NT2/D1 (cell line): Measurements from ENCODE around the gene TMED8.
"Not testable (repeated sequence)": the region's sequence is repeated elsewhere in the genome, so short reads cannot be mapped to it uniquely, and the experiment has no call there.

Experiments used
- DNase-seq: peaks from one replicate; pipeline ENCODE4 v3.0.0-alpha.2; 2011; ENCODE audit warnings: low read depth, low spot score
- H3K27me3 ChIP-seq: 2 replicates; pipeline ENCODE4 v1.6.0; 2011; ENCODE audit warnings: mild to moderate bottlenecking; ENCODE audit not compliant: insufficient read length, insufficient read depth
- H3K36me3 ChIP-seq: 2 replicates; pipeline ENCODE4 v1.6.1; 2011; ENCODE audit warnings: mild to moderate bottlenecking, low read length, mixed read lengths; ENCODE audit not compliant: insufficient read depth, insufficient read length
- H3K4me1 ChIP-seq: 2 replicates; pipeline ENCODE4 v1.5.1; 2011; ENCODE audit not compliant: insufficient read depth, insufficient read length
- H3K4me3 ChIP-seq: 2 replicates; pipeline ENCODE4 v1.5.1; 2011; ENCODE audit warnings: low read depth; ENCODE audit not compliant: insufficient read length
- H3K9ac ChIP-seq: 2 replicates; pipeline ENCODE4 v1.6.0; 2011; ENCODE audit warnings: low read depth; ENCODE audit not compliant: insufficient read length
- H3K9me3 ChIP-seq: 2 replicates; pipeline ENCODE4 v1.5.1; 2011; ENCODE audit warnings: mild to moderate bottlenecking, low read length; ENCODE audit not compliant: insufficient read depth
- SUZ12 ChIP-seq: IDR thresholded peaks from 2 replicates; pipeline ENCODE4 v1.6.1; 2011; ENCODE audit not compliant: insufficient read length, insufficient read depth; ENCODE audit errors: extremely low read depth
- YY1 ChIP-seq: IDR thresholded peaks from 2 replicates; pipeline ENCODE4 v1.6.1; 2011; ENCODE audit not compliant: insufficient read length, insufficient read depth
- ZNF274 ChIP-seq: IDR thresholded peaks from 2 replicates; pipeline ENCODE4 v1.6.1; 2011; ENCODE audit warnings: mild to moderate bottlenecking, low read depth, low read length

TMED8 gene, protein sequence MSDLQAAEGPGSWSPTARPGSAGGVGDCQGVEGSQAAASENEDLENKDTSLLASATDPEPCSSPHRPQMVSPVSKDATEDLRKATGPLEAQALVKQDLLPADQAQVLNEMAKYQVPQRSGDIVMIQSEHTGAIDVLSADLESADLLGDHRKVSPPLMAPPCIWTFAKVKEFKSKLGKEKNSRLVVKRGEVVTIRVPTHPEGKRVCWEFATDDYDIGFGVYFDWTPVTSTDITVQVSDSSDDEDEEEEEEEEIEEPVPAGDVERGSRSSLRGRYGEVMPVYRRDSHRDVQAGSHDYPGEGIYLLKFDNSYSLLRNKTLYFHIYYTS

GRCh38 chr14:77376771-77377501 is at the start of gene TMED8, which contains the start of gene SAMD15:
TMED8 (minus strand) TSS chr14:77377094; CDS start chr14:77377053, 41 bp downstream.
SAMD15 (plus strand) TSS chr14:77377379; CDS start chr14:77377419, 40 bp downstream.
- peaks cover 12% of the 10 kb centered on the region; the same call in 1 of the 2 replicates for H3K9me3 ChIP-seq
- peak; percentile 58 for DNase-seq

GRCh38 chr14:77426396-77426795 is 49.5 kb upstream of the TMED8 start:
- Histone ChIP-seq H3K9me3 (no peaks in the 10 kb centered on the region), H3K27me3 (no peaks in the 10 kb centered on the region), H3K4me1 (no peaks in the 10 kb centered on the region), H3K36me3 (peaks cover 70% of the 10 kb centered on the region), H3K9ac (no peak overlapping the region), H3K4me3 (no peak overlapping the region)
- DNase-seq = no peak
- TF ChIP-seq ZNF274 (no peak), YY1 (no peak), SUZ12 (no peak)

More at GRCh38 chr14:77376771-77377501, at the start of gene TMED8, which contains the start of gene SAMD15:
- Histone ChIP-seq H3K36me3 (no peaks in the 10 kb centered on the region), H3K4me3 (peak within 1 kb of the TSS; percentile 72), H3K27me3 (no peaks in the 10 kb centered on the region), H3K9ac (peak within 1 kb of the TSS; percentile 88), H3K4me1 (no peaks in the 10 kb centered on the region)
- TF ChIP-seq YY1 (no peak), SUZ12 (no peak), ZNF274 (no peak)

- peaks cover 8% of the 10 kb centered on the region for H3K9me3 ChIP-seq
- TF ChIP-seq ZNF274 = no peak
- no peak for TF ChIP-seq YY1
- no peak for TF ChIP-seq SUZ12
- H3K27me3 ChIP-seq = no peaks in the 10 kb centered on the region
- no peaks in the 10 kb centered on the region for H3K4me1 ChIP-seq
- DNase-seq = no peak
- H3K9ac ChIP-seq = no peak overlapping the region
- H3K36me3 ChIP-seq = peaks cover 68% of the 10 kb centered on the region
- no peak overlapping the region for H3K4me3 ChIP-seq
Measured at GRCh38 chr14:77424862-77425261, 48.0 kb upstream of the TMED8 start.

GRCh38 chr14:77423423-77423822 is 46.5 kb upstream of the TMED8 start, which contains the start of gene NOXRED1:
NOXRED1 (minus strand) TSS chr14:77423523; CDS start chr14:77422889, 634 bp downstream.
- TF ChIP-seq SUZ12 (no peak), ZNF274 (no peak), YY1 (no peak)
- no peak for DNase-seq
- Histone ChIP-seq H3K4me3 (no peak within 1 kb of the TSS), H3K36me3 (peaks cover 54% of the 10 kb centered on the region), H3K27me3 (no peaks in the 10 kb centered on the region), H3K9ac (no peak within 1 kb of the TSS), H3K4me1 (no peaks in the 10 kb centered on the region), H3K9me3 (peaks cover 20% of the 10 kb centered on the region)

GRCh38 chr14:77421201-77421600 is 44.3 kb upstream of the TMED8 start:
- no peaks in the 10 kb centered on the region for H3K4me1 ChIP-seq
- H3K27me3 ChIP-seq = no peaks in the 10 kb centered on the region
- H3K9ac ChIP-seq = no peak overlapping the region
- TF ChIP-seq YY1 (no peak), ZNF274 (no peak), SUZ12 (no peak)
- DNase-seq = no peak
- peaks cover 21% of the 10 kb centered on the region for H3K9me3 ChIP-seq
- H3K4me3 ChIP-seq = no peak overlapping the region
- H3K36me3 ChIP-seq = peaks cover 33% of the 10 kb centered on the region

- H3K27me3 ChIP-seq = no peaks in the 10 kb centered on the region
- no peak for DNase-seq
- no peak overlapping the region for H3K4me3 ChIP-seq
- no peaks in the 10 kb centered on the region for H3K36me3 ChIP-seq
- no peaks in the 10 kb centered on the region for H3K4me1 ChIP-seq
- TF ChIP-seq ZNF274 (no peak), YY1 (no peak), SUZ12 (no peak)
- H3K9me3 ChIP-seq = peaks cover 21% of the 10 kb centered on the region
- no peak overlapping the region for H3K9ac ChIP-seq
Measured at GRCh38 chr14:77416836-77417235, 39.9 kb upstream of the TMED8 start.

DNA sequence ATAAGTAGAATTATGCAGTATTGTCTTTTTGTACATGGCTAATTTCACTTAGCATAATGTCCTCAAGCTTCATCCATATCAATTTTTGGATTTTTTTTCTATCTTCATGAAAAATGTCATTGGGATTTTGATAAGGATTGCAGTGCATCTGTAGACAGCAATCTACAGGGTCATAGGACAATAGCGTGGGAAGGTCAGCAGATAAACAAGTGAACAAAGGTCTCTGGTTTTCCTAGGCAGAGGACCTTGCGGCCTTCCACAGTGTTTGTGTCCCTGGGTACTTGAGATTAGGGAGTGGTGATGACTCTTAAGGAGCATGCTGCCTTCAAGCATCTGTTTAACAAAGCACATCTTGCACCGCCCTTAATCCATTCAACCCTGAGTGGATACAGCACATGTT is 39.2 kb upstream of the TMED8 start:
- H3K4me3 ChIP-seq, H3K4me1 ChIP-seq, DNase-seq, H3K27me3 ChIP-seq, H3K9ac ChIP-seq, H3K36me3 ChIP-seq: not testable (repeated sequence)
- peaks cover 21% of the 10 kb centered on the region for H3K9me3 ChIP-seq

DNA sequence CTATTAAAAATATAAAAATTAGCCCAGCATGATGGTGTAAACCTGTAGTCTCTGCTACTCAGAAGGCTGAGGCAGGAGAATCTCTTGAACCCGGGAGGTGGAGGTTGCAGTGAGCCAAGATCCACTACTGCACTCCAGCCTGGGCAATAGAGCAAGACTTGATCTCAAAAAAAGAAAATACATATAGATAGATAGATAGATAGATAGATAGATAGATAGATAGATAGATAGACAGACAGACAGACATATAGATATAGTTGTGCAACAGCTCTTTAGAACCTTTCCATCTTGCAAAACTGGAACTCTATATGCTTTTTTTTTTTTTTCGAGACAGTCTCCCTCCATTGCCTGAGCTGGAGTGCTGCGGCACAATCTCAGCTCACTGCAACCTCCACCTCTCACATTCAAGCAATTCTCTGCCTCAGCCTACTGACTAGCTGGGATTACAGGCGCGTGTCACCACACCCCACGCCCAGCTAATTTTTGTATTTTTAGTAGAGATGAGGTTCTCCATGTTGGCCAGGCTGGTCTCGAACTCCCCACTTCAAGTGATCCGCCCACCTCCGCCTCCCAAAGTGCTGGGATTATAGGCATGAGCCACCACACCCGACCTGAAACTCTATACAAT is 38.6 kb upstream of the TMED8 start:
- DNase-seq, H3K4me3 ChIP-seq, H3K4me1 ChIP-seq, H3K9ac ChIP-seq, H3K27me3 ChIP-seq, H3K36me3 ChIP-seq: not testable (repeated sequence)
- H3K9me3 ChIP-seq = peaks cover 19% of the 10 kb centered on the region
